Mucosa of gallbladder (tissue), 1 donor: ENCODE data around the gene POLR3B. TPM values are rescaled to one million over a fixed set of nuclear protein-coding genes. Genes with fewer than 3 reads are reported as not detected.

Source experiments
- DNase-seq: peaks from one replicate; pipeline ENCODE4 v3.0.0-alpha.2; 2020; ENCODE audit warnings: low spot score
- total RNA-seq: library from RNA; stranded (reverse); gene quantifications from one replicate; pipeline ENCODE4 v1.2.1, GENCODE V29; 2021
- donor health status: DM: no; HTN: no; CAD: no.

Gene POLR3B
- total RNA-seq, 1 donor from 2014 or later = 8.9 TPM

DNA sequence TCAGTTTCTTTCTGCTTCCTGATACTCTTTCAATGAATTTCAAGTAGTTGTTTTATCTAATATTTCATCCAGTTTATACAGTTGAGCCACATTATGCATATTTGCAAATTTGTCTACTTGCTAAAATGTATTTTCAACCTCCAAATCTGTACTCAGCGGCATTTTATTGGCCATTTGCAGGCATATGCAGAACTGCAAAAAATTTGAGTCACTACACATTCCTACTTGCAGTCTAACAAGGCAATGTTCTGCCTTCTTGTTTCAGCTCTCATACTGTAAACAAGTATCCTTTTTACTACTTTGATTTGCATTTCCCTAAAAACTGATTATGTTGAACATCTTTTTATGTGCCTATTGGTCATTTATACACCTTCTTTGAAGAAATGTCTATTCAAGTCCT is 55.0 kb downstream of the POLR3B start:
- no peak for DNase-seq

DNA sequence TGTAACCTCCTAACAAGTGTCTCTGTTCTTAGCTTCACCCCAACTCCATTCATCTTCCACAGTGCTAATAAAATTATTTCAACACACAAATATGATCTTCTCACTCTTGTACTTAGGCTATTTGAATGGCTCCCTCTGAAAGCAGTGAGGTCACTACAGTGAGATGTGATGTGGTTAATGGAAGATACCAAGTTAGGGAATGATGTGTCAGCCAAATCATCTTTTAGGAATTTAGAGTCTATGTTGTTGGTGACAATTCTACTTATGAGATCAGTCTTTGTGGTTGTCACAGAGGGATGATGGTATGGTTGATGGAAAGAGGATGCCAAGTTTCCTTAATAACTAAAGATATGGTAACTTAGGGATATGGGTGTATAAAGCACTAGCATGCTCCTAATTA is 57.6 kb downstream of the POLR3B start:
- DNase-seq = no peak

DNA sequence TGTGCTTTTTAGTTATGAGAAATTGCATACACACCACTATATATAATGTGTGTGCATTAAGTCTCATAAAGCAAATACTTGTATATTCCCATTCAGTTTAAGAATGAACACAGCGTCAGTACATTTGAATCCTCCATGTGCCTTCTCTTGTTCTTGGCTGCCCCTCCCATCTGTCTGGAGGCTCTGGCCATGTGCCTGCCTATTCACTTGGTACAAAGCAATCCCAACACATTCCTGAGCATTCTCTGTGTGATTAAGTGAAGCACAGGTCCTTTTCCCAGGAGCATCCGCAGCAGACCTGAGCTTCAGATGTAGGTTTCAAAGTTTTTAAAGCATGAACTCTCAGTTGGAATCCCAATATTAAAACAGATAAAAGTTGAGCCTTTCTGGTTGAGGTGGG is 58.7 kb downstream of the POLR3B start:
- no peak for DNase-seq

- DNase-seq = no peak
Measured at GRCh38 chr12:106417926-106418910, 60.7 kb downstream of the POLR3B start.

DNA sequence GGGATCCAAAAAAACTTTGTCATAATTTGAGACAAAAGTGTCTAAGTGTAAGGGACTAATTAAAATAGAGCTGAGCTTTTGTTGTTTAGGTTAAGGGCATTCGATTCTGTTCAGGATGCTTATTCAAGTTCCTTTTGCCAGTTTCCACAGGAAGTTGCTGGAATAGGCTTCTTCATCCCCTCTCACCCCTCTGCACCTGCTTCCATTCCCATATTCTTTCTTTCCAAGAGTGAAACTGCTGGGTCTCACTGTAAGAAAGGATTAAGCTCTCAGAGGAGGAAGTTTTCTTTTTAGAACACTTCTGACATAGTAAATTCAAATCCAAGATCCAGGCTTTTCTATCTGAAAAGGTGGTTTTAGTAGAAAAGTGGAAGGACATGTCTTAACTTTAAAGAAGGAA is 61.4 kb downstream of the POLR3B start:
- no peak for DNase-seq

DNA sequence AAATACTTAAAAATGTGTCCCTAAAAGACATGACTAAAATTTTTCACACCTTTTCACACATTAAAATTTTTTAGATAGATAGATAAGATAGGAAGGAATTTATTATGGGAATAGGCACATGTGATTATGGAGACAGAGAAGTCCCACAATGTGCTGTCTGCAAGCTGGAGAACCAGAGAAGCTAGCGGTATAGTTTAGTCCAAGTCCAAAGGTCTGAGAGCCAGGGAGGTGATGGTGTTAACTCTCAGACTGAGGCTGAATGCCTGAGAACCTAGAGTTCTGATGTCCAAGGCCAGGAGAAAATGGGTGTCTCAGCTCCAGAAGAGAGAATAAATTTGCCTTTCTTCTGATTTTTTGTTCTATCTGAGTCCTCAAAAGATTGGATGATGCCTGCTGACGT is 65.7 kb downstream of the POLR3B start:
- no peak for DNase-seq

GRCh38 chr12:106425061-106425702 is 67.6 kb downstream of the POLR3B start:
- no peak for DNase-seq

DNA sequence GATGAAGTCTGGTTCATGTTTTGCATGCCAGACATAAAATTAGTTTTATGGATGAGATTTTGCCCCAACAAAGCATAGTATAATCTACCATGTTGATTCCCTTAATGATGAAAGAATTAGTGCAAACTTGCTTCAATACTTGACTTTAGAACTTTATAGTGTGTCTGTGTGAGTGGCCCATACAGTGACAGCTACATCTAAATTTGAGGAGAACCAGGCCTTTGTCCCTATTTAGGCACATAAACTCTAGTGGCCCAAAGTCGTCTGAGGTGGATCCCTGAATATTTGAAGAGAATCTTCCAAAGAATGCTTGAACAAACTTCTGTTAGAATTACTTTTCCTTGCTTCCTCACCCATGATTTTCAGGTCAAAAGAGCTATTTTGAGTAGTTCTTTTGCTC is 70.4 kb downstream of the POLR3B start:
- DNase-seq = no peak

- DNase-seq = no peak
Measured at GRCh38 chr12:106428384-106428783, 70.8 kb downstream of the POLR3B start.

DNA sequence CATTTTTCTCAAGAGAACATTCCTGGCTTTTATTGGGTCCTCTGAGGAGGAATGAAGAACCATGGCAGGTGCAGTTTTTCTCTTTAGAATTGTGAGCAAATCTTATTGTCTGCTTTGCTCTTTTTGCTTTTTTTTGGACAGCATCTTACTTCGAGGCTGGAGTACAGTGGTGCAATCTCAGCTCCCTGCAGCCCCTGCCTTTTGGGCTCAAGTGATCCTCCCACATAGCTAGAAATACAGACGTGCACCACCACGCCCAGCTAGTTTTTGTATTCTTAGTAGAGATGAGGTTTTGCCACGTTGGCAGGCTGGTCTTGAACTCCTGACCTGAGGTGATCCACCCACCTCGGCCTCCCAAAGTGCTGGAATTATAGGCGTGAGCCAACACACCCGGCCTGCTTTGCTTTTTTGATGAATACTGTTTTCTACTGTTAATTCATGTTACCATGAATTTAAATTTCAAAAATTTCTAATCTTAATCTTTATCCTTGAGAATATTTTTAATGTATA is 71.5 kb downstream of the POLR3B start:
- no peak for DNase-seq

GRCh38 chr12:106429636-106430035 is 72.1 kb downstream of the POLR3B start:
- no peak for DNase-seq

DNA sequence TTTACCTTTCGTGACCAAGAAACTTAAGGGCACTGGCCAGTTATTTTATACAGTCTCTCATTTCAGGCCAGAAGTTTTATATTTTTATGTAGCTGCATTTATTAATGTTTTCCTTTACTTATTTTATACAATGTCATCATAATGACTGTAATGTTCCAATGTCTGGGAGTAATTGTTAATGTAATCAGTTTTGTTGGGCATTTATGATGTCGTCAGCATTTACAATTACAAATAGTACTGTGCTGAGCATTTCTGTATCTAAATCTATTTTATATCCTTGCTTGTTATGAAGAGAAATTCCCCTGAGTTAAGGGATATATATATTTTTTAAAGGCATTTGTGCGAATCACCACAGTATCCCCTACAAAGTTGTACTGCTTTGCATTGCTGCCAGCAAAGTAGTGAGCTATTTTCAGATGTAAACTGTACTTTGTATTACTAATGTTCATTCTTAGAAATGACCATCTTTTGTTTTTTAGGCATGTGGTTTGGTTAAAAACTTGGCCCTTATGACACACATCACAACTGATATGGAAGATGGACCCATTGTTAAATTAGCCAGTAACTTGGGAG is 74.4 kb downstream of the POLR3B start:
- DNase-seq = no peak

DNA sequence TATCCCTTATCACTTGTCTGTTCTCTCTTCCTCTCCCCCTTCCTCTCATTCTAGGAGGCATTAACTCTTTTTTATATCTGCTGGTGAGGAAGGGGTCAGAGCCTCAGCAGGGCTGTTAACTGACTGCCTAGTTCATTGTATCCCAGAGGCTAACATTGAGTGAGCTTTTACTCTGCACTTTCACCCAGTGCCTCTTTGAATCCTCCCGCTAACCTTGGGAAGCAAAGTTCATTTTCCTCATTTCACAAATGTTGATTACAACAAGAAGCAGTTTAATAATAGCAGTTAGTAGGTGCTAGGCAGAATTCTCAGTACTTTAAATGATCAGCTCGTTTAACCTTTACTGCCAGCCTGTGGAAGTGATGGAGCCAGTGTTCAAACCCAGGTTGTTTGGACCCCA is 75.5 kb downstream of the POLR3B start:
- no peak for DNase-seq

GRCh38 chr12:106434526-106434925 is 77.0 kb downstream of the POLR3B start:
- no peak for DNase-seq

- no peak for DNase-seq
Measured at GRCh38 chr12:106436164-106436563, 78.6 kb downstream of the POLR3B start.

DNA sequence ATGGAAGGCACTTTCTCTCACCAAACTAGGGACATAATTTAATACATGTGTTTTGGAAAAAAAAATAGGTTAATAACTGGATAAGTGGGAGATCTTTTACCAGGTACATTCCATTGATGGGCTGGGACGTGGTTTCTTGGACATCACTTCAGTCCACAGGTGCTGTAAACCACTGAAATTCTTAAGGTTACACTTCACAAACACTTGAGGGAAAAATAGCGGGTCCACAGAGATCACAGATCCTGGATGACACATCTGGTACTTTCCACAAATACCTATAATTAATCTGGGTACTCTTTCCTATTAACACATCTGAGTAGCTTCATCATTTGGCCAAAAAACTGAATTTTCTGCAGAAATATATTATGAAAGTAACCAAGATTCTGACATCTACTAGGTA is 85.0 kb downstream of the POLR3B start:
- no peak for DNase-seq

DNA sequence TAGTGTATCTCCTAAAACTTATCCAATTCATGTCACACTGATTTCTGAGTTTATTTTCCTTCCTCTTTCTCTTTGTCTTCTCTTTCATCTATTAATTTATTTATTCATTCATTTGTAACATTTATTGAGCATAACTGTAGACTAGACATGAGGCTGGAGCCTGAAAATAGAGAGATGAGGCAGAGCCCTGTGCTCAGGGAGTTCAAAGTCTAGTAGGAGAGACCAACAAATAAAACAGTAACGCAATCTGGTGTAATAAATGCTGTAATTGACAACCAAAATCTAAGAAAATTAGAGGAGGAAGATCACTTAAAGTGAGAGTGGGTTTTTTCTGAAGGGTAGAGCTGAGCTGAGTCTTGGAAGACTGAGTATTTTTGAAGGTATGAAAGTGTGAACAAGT is 87.5 kb downstream of the POLR3B start:
- DNase-seq = no peak

GRCh38 chr12:106445959-106446358 is 88.4 kb downstream of the POLR3B start:
- no peak for DNase-seq

- DNase-seq = no peak
Measured at GRCh38 chr12:106446419-106447092, 89.0 kb downstream of the POLR3B start.

DNA sequence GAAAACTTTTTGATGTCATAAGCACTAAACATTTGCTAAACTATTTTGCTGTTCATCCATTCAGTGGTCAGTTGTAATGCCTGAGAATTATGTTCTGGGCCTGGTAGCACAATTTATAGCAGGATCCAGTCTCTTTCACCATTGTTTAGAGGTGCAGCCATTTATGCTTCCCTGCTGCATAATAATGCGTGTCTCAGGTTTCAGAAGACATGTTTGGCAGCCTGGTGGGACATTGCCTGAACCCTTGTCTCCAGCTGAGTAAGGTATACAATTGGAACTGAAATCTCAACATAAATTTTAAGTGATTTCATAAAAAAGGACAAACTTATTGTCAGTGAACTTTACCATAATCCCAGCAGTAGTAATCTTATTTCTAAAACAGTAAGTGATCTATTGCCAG is 94.8 kb downstream of the POLR3B start:
- DNase-seq = no peak

GRCh38 chr12:106455111-106455510 is 97.6 kb downstream of the POLR3B start:
- no peak for DNase-seq

GRCh38 chr12:106459124-106459523 is 101.6 kb downstream of the POLR3B start:
- no peak for DNase-seq
